GM23338 (cell line): Measurements from ENCODE around the gene HEBP1.

Source experiments
- CTCF ChIP-seq, 2 experiments: fragments of 200-600 bp in 1 of 2; sonication (generic) in 1 of 2; conservative IDR thresholded peaks; 2 replicates each; pipeline versions ENCODE4 v1.5.1 to v1.6.1; 2016 to 2017; ENCODE audit warnings: antibody characterized with exemption in 2 of 2, low read depth in 2 of 2, mild to moderate bottlenecking in 2 of 2, moderate library complexity in 1 of 2
- EZH2 ChIP-seq: fragments of 200-600 bp; sonication (generic); IDR thresholded peaks from one replicate; pipeline ENCODE4 v1.8.0; 2017; ENCODE audit warnings: antibody characterized with exemption, mild to moderate bottlenecking, low read depth; ENCODE audit not compliant: unreplicated experiment
- POLR2AphosphoS5 ChIP-seq: IDR thresholded peaks from 2 replicates; pipeline ENCODE4 v1.6.1; 2016; ENCODE audit warnings: antibody characterized with exemption, low read depth
- REST ChIP-seq: IDR thresholded peaks from one replicate; pipeline ENCODE4 v1.6.1; 2018; ENCODE audit warnings: antibody characterized with exemption; ENCODE audit not compliant: unreplicated experiment

- TF ChIP-seq CTCF (conservative IDR thresholded peaks at IDR 0.05; ENCODE audit: low read depth in 2 of 2), result no peak
- TF ChIP-seq POLR2AphosphoS5, result no peak
- no peak for TF ChIP-seq EZH2
- TF ChIP-seq REST, result no peak
Measured at GRCh38 chr12:12943586-12944260, 56.3 kb downstream of the HEBP1 start.
